Gastrocnemius medialis (tissue), 4 donors: ENCODE data around the gene CD151. TPM values are rescaled to one million over a fixed set of nuclear protein-coding genes. Genes with fewer than 3 reads are reported as not detected.

Experiments used
- ATAC-seq, 2 donors: fragments of 150-250 bp; one replicate each; pipeline ENCODE4 v1.9.1; 2016
- DNase-seq, 2 donors: peaks; one replicate each; pipeline ENCODE4 v3.0.0-alpha.2; 2019
- H3K27ac ChIP-seq, 4 donors: fragments of 200-600 bp; sonication (generic); 1 replicate in 1 of 4; 2 replicates in 3 of 4; pipeline ENCODE4 v1.5.1; 2016 to 2018; ENCODE audit warnings: mild to moderate bottlenecking in 2 of 4, moderate library complexity in 1 of 4
- H3K27me3 ChIP-seq, 3 donors: fragments of 200-600 bp; sonication (generic) in 2 of 3; 1 replicate in 1 of 3; 2 replicates in 2 of 3; pipeline versions ENCODE4 v1.5.1 to v1.6.0; 2016 to 2019; ENCODE audit warnings: mild to moderate bottlenecking in 1 of 3, moderate library complexity in 1 of 3
- H3K36me3 ChIP-seq, 2 donors: fragments of 200-600 bp; sonication (generic) in 1 of 2; one replicate each; pipeline ENCODE4 v1.5.1; 2017 to 2018
- H3K4me1 ChIP-seq, 2 donors: fragments of 200-600 bp; sonication (generic) in 1 of 2; one replicate each; pipeline ENCODE4 v1.5.1; 2016 to 2017; ENCODE audit warnings: mild to moderate bottlenecking in 2 of 2
- H3K4me3 ChIP-seq, 4 donors: fragments of 200-600 bp; sonication (generic) in 3 of 4; 1 replicate in 1 of 4; 2 replicates in 3 of 4; pipeline ENCODE4 v1.5.1; 2016 to 2019; ENCODE audit warnings: mild to moderate bottlenecking in 2 of 4
- H3K9me3 ChIP-seq, 3 donors: fragments of 200-600 bp; sonication (generic) in 2 of 3; 1 replicate in 1 of 3; 2 replicates in 2 of 3; pipeline ENCODE4 v1.5.1; 2016 to 2019
- CTCF ChIP-seq, 5 experiments: fragments of 450-650 bp in 3 of 5; fragments of 200-600 bp in 2 of 5; sonication (generic) in 2 of 5; IDR thresholded peaks in 4 of 5; conservative IDR thresholded peaks in 1 of 5; 1 replicate in 4 of 5; 2 replicates in 1 of 5; pipeline ENCODE4 v1.5.1; 2016 to 2019; ENCODE audit warnings: antibody characterized with exemption in 5 of 5, mild to moderate bottlenecking in 3 of 5, moderate library complexity in 3 of 5
- POLR2A ChIP-seq, 2 donors: fragments of 450-650 bp; IDR thresholded peaks; one replicate each; pipeline ENCODE4 v1.6.1; 2017; ENCODE audit warnings: antibody characterized with exemption in 2 of 2, mild to moderate bottlenecking in 2 of 2, moderate library complexity in 2 of 2
- in situ Hi-C, 4 donors: fragments of 200-750 bp; cut with MboI; loops; one replicate each; pipeline versions ENCODE4 v1.15.0 to v1.8.0; 2017; ENCODE audit warnings: low sequenced_read_pairs in 4 of 4
- intact Hi-C: fragments of 100-400 bp; cut with DNase I; formaldehyde crosslinking; loops from one replicate; pipeline ENCODE4 v1.15.1; 2023; ENCODE audit warnings: low total_unique reads
- total RNA-seq, 4 donors: library from RNA; depleted of rRNA; stranded (reverse); fragments of >200 nt; gene quantifications; one replicate each; pipeline versions ENCODE4 v1.1.0 to v1.2.3, GENCODE V29; 2016

The CD151 gene
- total RNA-seq, 4 donors from 2014 or later = 77.0 to 206 (median 169) TPM

GRCh38 chr11:855330-855674 is 22.6 kb downstream of the CD151 start:
- Histone ChIP-seq H3K36me3 (no peaks in the 10 kb centered on the region), H3K27ac (no peak overlapping the region), H3K4me3 (no peak overlapping the region), H3K4me1 (peaks cover 0 to 5% of the 10 kb centered on the region in 2 donors), H3K27me3 (no peaks in the 10 kb centered on the region), H3K9me3 (no peaks in the 10 kb centered on the region)
- ATAC-seq = no peak
- intact Hi-C loops (no loop called here), in situ Hi-C loops (no loop called here)
- no peak for DNase-seq
- TF ChIP-seq POLR2A (IDR thresholded peaks at IDR 0.05) (no peak), CTCF (IDR thresholded peaks at IDR 0.05 in 4 of 5, conservative IDR thresholded peaks at IDR 0.05 in 1 of 5) (no peak)

DNA sequence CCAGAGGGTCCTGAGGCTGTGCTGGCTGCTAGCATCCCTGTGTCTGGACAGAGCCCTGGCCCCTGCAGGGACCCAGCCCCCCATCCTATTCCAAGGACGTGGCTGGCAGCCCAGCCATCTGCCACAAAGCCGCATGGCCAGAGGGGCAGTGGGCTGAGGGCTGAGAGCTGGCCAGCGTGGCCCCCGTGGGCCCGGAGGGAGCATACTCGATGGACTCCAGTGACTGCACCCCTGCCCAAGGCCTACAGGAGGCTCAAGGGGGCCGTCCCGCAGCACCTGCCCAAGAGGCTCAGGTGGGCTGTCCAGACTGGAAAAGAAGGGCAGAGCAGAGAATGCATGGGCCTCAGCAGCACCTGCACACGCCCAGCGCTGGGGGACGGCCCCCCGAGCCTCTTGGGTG is 23.0 kb downstream of the CD151 start:
- no peak for TF ChIP-seq POLR2A (IDR thresholded peaks at IDR 0.05)
- no peak for TF ChIP-seq CTCF (IDR thresholded peaks at IDR 0.05 in 4 of 5, conservative IDR thresholded peaks at IDR 0.05 in 1 of 5)
- ATAC-seq (no peak), DNase-seq (no peak)
- in situ Hi-C loops (no loop called here), intact Hi-C loops (no loop called here)
- H3K27ac ChIP-seq = no peak overlapping the region
- no peak overlapping the region for H3K4me3 ChIP-seq
- no peaks in the 10 kb centered on the region for H3K36me3 ChIP-seq
- H3K27me3 ChIP-seq = no peaks in the 10 kb centered on the region
- peaks cover 0 to 5% of the 10 kb centered on the region in 2 donors for H3K4me1 ChIP-seq
- no peaks in the 10 kb centered on the region for H3K9me3 ChIP-seq

- Histone ChIP-seq H3K4me1 (peaks cover 0 to 5% of the 10 kb centered on the region in 2 donors), H3K9me3 (no peaks in the 10 kb centered on the region), H3K4me3 (no peak overlapping the region), H3K27me3 (no peaks in the 10 kb centered on the region), H3K27ac (no peak overlapping the region), H3K36me3 (no peaks in the 10 kb centered on the region)
- TF ChIP-seq POLR2A (IDR thresholded peaks at IDR 0.05) = no peak
- no peak for TF ChIP-seq CTCF (IDR thresholded peaks at IDR 0.05 in 4 of 5, conservative IDR thresholded peaks at IDR 0.05 in 1 of 5)
- DNase-seq (no peak), ATAC-seq (no peak)
- intact Hi-C loops (no loop called here), in situ Hi-C loops (no loop called here)
These were observed 23.6 kb downstream of the CD151 start for GRCh38 chr11:856397-856796.

DNA sequence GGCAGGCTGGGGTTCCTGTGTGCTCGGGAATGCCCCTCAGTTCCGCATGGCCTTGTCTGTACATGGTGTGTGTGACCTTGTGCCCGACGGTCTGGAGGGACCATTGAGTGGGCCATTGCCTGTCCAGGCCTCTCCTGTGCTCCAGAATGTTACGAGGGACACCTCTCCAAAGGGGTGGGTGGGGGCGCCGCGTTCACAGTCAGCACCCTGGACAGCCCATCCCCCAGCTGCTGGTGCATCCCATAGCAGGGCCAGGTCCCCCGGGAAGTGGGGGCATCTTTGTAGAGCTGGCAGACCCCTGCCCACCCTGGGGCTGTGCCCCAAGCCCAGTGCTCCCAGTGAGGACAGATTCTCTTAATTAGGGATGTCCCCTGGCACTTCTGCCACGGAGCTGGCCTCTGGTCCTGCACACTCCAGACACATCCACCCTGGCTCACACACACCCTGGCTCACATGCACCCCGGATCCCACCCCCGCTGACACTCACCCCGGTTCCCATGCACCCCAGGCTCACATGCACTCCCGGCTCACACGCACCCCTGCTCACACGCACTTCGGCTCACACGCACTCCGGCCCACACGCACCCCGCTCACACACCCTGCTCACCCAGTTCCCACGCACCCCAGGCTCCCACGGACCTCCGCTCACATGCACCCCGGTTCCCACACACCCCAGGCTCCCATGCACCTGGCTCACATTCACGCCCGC is 25.5 kb downstream of the CD151 start:
- Histone ChIP-seq H3K36me3 (no peaks in the 10 kb centered on the region), H3K4me1 (peaks cover 0 to 5% of the 10 kb centered on the region in 2 donors), H3K27me3 (no peaks in the 10 kb centered on the region), H3K27ac (no peak overlapping the region), H3K9me3 (no peaks in the 10 kb centered on the region), H3K4me3 (no peak overlapping the region)
- TF ChIP-seq CTCF (IDR thresholded peaks at IDR 0.05 in 4 of 5, conservative IDR thresholded peaks at IDR 0.05 in 1 of 5) = no peak
- TF ChIP-seq POLR2A (IDR thresholded peaks at IDR 0.05) = no peak
- in situ Hi-C loops (no loop called here), intact Hi-C loops (no loop called here)
- no peak for DNase-seq
- ATAC-seq = no peak
